Measurements from ENCODE around the gene ARHGAP30. TPM values are rescaled to one million over a fixed set of nuclear protein-coding genes. Genes with fewer than 3 reads are reported as not detected.

Gene ARHGAP30
- total RNA-seq, 1 experiment from 2014 or later, result 0.36 TPM

DNA sequence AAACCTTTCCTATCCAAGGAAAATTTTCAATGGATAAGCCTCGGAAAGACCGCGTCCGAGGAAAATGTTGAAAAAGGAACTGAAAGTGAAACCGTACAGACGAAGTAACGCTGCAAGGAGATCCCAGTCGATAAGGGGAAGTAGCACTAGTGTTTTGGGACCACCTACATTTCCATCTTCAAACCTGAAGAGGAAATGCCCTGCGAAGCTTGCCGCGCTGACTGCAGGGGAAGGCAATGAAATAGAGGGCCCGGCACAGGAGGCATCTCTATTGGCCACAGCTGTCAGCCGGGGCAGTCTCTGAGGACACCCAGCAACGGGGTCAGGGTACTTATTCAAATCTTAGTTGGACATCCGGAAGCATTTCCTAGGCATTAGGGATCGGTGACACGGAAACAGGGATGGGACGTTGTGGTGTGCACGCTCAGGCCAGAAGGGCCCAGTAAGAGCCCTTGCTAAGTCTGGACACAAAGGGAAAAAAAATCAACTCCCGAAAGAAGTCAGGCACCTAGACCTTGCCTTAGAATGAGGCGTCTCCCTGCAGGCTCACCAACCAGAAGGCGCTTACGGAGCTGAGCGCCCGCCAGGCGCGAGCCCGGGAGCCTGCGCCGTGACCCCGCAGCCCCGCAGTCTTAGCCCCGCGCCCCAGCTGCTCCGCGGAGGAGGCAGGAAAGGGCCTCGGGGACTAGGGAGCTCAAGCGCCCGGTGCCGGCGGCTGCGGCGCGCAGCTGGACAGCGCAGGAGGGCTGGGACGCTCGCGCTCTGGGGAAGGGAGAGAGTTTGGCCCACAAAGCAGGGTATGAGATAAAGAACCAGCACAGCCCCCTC, 24.6 kb downstream of the ARHGAP30 start:
- Histone ChIP-seq H3K36me3 (ENCODE audit: control insufficient read depth, insufficient read depth, low read length) (peaks cover 5% of the 10 kb centered on the region), H3K4me3 (ENCODE audit: low read depth in 2 of 2, low read length in 2 of 2) (peak overlapping the region; percentile 69 to 93), H3K27ac (ENCODE audit: low read length) (peak overlapping the region; percentile 99), H3K4me1 (ENCODE audit: control insufficient read depth, insufficient read depth, low read length) (peaks cover 13% of the 10 kb centered on the region), H3K9me3 (ENCODE audit: control insufficient read depth, insufficient read depth, low read depth, low read length) (peaks cover 17% of the 10 kb centered on the region; the same call in 1 of the 2 replicates), H3K27me3 (ENCODE audit: control insufficient read depth, insufficient read depth, low read length) (no peaks in the 10 kb centered on the region)
- ChIA-PET CTCF (interaction anchor here (0.5 to 1.4 kb wide), 3 partner anchors 53 to 175 kb away, joined by 3 to 6 read pairs (median 6); no protein-coding TSS in a partner anchor), POLR2A (interaction anchor here (0.7 to 0.9 kb wide), 2 partner anchors 40 to 51 kb away, joined by 3 read pairs; no protein-coding TSS in a partner anchor)
- intact Hi-C loops (cut with micrococcal nuclease; ENCODE audit: unreplicated experiment) (loop anchor here (5.0 kb wide), 1 partner anchor 52 kb away; the partner anchor contains the start of gene KLHDC9), in situ Hi-C loops (cut with HindIII; ENCODE audit: low pct_unique_long_range_greater_than_20kb, low sequenced_read_pairs) (no loop called here)
- TF ChIP-seq SIN3A (IDR thresholded peaks at IDR 0.05; ENCODE audit: borderline replicate concordance, insufficient read depth, low read depth, low read length) (no peak; the same call in 1 of the 2 replicates), POLR2AphosphoS5 (IDR thresholded peaks at IDR 0.05; ENCODE audit: low read depth, low read length) (no peak), TCF7L2 (IDR thresholded peaks at IDR 0.05; ENCODE audit: low read depth, low read length) (no peak)
- TF ChIP-seq, protein P1, sequence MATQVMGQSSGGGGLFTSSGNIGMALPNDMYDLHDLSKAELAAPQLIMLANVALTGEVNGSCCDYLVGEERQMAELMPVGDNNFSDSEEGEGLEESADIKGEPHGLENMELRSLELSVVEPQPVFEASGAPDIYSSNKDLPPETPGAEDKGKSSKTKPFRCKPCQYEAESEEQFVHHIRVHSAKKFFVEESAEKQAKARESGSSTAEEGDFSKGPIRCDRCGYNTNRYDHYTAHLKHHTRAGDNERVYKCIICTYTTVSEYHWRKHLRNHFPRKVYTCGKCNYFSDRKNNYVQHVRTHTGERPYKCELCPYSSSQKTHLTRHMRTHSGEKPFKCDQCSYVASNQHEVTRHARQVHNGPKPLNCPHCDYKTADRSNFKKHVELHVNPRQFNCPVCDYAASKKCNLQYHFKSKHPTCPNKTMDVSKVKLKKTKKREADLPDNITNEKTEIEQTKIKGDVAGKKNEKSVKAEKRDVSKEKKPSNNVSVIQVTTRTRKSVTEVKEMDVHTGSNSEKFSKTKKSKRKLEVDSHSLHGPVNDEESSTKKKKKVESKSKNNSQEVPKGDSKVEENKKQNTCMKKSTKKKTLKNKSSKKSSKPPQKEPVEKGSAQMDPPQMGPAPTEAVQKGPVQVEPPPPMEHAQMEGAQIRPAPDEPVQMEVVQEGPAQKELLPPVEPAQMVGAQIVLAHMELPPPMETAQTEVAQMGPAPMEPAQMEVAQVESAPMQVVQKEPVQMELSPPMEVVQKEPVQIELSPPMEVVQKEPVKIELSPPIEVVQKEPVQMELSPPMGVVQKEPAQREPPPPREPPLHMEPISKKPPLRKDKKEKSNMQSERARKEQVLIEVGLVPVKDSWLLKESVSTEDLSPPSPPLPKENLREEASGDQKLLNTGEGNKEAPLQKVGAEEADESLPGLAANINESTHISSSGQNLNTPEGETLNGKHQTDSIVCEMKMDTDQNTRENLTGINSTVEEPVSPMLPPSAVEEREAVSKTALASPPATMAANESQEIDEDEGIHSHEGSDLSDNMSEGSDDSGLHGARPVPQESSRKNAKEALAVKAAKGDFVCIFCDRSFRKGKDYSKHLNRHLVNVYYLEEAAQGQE (IDR thresholded peaks at IDR 0.05; ENCODE audit: insufficient read depth in 1 of 2, low read depth in 2 of 2, low read length in 1 of 2), result no peak
- TF ChIP-seq, protein P2, sequence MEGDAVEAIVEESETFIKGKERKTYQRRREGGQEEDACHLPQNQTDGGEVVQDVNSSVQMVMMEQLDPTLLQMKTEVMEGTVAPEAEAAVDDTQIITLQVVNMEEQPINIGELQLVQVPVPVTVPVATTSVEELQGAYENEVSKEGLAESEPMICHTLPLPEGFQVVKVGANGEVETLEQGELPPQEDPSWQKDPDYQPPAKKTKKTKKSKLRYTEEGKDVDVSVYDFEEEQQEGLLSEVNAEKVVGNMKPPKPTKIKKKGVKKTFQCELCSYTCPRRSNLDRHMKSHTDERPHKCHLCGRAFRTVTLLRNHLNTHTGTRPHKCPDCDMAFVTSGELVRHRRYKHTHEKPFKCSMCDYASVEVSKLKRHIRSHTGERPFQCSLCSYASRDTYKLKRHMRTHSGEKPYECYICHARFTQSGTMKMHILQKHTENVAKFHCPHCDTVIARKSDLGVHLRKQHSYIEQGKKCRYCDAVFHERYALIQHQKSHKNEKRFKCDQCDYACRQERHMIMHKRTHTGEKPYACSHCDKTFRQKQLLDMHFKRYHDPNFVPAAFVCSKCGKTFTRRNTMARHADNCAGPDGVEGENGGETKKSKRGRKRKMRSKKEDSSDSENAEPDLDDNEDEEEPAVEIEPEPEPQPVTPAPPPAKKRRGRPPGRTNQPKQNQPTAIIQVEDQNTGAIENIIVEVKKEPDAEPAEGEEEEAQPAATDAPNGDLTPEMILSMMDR (IDR thresholded peaks at IDR 0.05), result no peak
- ATAC-seq, result peak; percentile 69
- no peak for DNase-seq (ENCODE audit: low read depth, low spot score)
- TSS peak; percentile 89 for BruUV-seq (replicated peaks)

DNA sequence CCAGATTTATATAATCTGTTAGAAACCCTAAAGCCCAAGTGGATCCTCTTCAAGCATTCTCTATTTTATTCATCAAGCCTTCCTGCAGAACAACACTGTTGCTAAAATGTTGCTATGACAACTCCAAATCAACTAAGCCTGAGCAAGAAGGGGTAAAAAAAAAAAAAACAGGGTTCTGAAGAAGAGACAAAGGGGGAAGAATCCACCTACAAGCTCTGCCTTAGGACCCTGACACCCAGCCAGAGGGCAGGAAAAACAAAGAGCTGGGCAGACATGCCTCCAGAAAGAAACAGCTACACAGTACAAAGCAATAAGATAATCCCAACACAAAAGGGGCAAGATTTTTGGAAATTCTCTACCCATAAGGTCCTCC, 25.2 kb downstream of the ARHGAP30 start:
- peaks cover 9% of the 10 kb centered on the region for H3K36me3 ChIP-seq (ENCODE audit: control insufficient read depth, insufficient read depth, low read length)
- DNase-seq (ENCODE audit: low read depth, low spot score) (no peak), ATAC-seq (no peak)
- H3K27me3 ChIP-seq (ENCODE audit: control insufficient read depth, insufficient read depth, low read length), result no peaks in the 10 kb centered on the region
- intact Hi-C loops (cut with micrococcal nuclease; ENCODE audit: unreplicated experiment) (loop anchor here (5.0 kb wide), 1 partner anchor 53 kb away; the partner anchor contains the start of gene KLHDC9), in situ Hi-C loops (cut with HindIII; ENCODE audit: low pct_unique_long_range_greater_than_20kb, low sequenced_read_pairs) (no loop called here)
- BruUV-seq (replicated peaks), result no TSS peak
- ChIA-PET CTCF (interaction anchor here (0.5 to 1.4 kb wide), 2 partner anchors 53 to 176 kb away, joined by 3 to 6 read pairs; no protein-coding TSS in a partner anchor), POLR2A (no interaction called here)
- H3K4me3 ChIP-seq (ENCODE audit: low read depth in 2 of 2, low read length in 2 of 2), result peak overlapping the region; percentile 69 to 93
- TF ChIP-seq, protein P1 (IDR thresholded peaks at IDR 0.05; ENCODE audit: insufficient read depth in 1 of 2, low read depth in 2 of 2, low read length in 1 of 2), result no peak
- TF ChIP-seq, protein P2 (IDR thresholded peaks at IDR 0.05), result no peak
- TF ChIP-seq TCF7L2 (IDR thresholded peaks at IDR 0.05; ENCODE audit: low read depth, low read length) (no peak), SIN3A (IDR thresholded peaks at IDR 0.05; ENCODE audit: borderline replicate concordance, insufficient read depth, low read depth, low read length) (no peak), POLR2AphosphoS5 (IDR thresholded peaks at IDR 0.05; ENCODE audit: low read depth, low read length) (no peak)
- H3K9me3 ChIP-seq (ENCODE audit: control insufficient read depth, insufficient read depth, low read depth, low read length), result peaks cover 13% of the 10 kb centered on the region; the same call in 1 of the 2 replicates
- peaks cover 13% of the 10 kb centered on the region for H3K4me1 ChIP-seq (ENCODE audit: control insufficient read depth, insufficient read depth, low read length)
- peak overlapping the region; percentile 99 for H3K27ac ChIP-seq (ENCODE audit: low read length)

All from Panc1 (cell line).